ENCODE results near the gene SOX3.
A peak's percentile ranks its signal among the peaks of the same experiment; 100 is the strongest.

Gene SOX3

DNA sequence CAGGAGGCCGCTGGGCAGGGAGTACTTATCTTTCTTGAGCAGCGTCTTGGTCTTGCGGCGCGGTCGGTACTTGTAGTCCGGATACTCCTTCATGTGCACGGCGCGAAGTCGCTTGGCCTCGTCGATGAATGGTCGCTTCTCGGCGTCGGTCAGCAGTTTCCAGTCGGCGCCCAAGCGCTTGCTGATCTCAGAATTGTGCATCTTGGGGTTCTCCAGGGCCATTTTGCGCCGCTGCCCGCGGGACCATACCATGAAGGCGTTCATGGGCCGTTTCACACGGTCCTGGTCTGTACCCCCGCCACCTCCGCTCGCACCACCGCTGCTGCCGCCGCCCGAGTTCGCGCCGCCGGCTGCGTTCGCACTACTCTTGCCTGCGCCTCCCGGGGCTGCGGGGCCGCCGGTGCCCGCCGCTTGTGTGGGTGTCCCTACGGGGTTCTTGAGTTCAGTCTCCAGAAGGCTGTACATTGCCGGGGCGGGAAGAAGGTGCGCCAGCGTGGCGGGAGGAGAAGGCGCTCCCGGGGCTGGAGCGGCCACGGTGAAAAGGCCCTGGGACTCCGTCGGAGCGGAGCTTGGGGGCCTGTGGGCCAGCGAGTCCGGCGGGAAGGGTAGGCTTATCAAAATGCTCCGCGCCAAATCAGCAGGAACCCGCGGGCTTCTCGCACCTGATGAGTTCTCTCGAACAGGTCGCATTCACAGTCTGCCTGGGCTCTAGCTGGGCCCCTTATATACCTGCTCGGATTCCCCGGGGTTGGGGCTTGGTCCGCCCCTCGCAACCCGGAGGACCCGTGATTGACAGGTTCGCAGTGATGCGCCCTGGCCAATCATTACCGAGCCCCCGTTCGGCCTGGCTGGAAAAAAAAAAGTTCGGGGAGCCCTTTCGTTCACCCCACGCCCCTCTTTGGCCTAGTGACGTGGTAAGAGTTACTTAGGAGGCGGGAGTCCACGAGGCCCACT is at the start of gene SOX3:
Gene SOX3, minus strand, starts transcription at position 699 of the 954 bp plus-strand sequence. Its CDS starts 9 bp downstream, at position 690.
- peak; percentile 87 for DNase-seq (ENCODE audit: low read depth, low spot score)

DNA sequence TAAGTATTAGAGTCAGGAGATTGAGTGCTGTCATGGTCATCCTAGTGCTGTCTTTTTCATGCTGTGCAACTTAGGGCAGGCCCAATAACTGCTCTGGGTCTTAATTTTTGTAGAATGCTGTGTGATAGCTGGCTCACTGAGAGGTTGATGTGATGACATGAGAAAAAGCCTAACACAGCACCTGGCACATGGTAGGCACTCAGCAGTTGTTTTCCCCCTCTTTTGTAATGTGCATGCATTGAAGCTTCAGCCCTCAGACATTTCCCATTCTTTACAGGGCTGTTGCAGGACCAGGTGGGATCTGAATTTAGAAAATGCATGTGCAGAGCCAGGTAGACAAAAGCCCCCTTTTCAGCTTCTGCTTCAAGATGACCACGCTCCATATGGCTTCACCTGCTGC is 44.1 kb upstream of the SOX3 start:
- no peak for DNase-seq (ENCODE audit: low read depth, low spot score)

DNA sequence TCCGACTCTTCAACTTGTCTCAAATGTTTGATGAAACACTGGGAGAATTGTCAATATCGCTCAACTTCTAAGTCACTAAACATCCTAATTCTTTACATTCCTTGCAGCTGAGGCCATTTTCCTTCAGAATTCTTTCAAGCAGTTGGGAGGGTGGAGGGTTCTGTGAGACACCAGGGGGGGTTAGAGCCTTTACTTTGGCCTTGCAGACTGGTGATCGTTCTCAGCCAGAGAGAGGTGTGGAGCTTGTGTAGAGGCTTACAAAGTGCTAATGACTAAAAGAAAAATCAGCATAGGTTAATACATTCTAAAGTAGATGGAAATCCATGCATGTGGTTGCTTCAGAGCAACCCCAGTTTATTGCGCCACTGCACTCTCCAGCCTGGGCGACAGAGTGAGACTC is 21.3 kb upstream of the SOX3 start:
- peak; percentile 83 for DNase-seq (ENCODE audit: low read depth, low spot score)

DNA sequence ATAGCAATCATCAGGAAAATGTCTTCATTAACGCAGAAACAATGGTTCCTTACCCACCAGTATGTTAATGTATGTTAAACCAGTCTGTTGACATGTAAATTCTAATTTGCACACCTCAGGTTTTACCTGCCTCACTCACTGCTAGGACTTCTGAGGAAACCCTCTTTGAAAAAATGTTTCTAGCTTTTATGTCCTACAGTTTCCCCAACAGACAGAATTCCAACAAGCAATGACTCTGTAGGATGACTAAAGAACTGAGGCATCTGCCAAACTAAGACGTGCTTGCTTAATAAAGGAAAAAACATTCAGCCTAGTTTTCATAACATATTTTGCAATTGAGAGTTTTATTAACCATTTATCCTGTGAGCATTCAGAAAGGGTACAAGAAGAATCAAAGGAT is 20.6 kb upstream of the SOX3 start:
- DNase-seq (ENCODE audit: low read depth, low spot score) = peak; percentile 17

DNA sequence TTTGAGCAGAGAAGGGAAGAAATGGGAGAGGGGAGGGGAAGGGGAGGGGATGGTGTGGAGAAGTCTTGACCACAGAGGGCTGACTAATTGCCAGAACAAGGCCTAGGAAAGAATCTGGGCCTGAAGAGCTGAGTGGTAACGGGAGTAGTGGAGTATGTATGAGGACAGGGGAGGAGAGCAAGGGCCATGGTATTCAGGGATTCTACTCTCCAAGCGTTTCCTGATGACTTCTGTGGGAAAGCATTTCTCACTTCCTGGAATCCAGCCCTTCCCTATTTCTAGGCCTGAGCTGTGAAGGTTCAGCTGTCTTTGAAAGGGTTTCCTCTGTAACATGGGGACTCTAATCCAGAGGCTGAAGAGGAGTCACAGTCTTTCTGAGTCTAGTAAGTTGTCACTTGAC is 19.7 kb upstream of the SOX3 start:
- DNase-seq (ENCODE audit: low read depth, low spot score) = peak; percentile 73

DNA sequence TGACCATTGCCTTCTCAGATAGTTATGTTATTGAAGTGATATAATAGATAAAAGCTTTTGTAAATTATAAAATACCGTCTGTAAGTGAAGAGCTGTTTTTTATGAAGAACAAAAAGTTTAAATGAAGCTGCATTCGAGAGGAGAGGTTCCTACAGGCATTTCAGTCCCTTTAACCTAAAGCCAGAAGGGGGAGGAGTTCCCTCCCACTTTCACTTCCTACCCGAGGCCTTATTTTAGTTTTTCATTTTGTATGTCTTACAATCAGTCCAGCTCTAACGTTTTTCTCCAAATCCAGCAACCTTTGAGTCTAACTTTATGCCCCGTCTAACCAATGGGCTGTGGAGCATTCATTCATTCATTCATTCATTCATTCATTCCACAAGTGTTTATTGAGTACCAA is 16.5 kb upstream of the SOX3 start:
- DNase-seq (ENCODE audit: low read depth, low spot score) = no peak

DNA sequence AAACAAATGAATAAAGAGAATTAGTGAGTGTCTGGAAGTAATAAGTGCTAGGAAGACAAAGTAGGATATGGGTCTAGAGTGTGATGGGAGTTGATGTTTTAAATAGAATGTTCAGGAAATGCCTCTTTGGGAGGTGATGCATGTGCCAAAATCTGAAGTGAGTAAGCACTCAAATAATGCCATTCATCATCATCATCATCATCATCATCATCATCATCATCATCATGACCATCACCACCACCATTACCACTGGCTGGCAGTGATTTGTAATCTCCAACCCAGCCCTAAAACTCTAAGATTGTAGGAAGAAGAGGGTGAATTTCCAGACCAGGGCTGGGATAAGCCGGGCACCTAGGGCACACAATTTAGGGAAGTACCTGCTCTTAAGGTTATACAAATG is 9.7 kb upstream of the SOX3 start:
- no peak for DNase-seq (ENCODE audit: low read depth, low spot score)

DNA sequence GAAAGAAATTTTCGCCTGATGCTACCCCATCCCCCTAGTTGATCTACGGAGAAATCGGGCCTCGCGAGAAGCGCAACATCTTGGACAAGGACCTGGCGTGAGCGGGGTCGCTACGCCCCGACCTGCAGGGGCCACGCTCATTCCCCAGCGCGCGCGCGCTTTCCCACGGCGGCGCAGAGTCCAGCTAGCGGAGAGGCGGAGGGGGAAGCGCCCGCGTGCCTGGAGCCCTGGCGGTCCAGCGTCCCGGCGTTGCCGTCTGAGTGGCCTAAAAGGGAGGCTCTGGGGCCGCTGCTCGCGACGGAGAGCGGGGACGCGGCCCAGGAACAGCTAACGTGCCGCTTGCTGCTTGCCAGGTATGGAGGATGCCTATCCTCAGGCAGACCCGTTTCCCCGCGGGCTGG is 6.0 kb upstream of the SOX3 start:
- peak; percentile 47 for DNase-seq (ENCODE audit: low read depth, low spot score)

DNA sequence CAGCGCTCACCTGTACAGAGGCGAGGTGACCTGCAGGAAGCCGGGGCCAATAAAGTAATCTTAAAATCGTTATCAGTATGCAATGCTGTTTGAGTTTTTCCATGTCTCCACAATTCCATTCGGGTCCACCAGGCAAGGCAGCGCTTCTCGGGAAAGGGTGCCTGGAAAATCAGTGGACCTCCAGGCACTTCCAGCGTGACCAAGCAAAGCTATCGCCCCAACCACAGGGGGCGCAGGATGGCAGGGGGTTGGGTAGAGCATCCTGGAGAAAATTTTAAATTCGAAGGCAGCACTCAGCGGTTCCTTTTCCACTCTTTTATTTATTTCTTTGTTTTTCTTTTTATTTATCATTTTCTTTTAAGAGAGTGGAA is 5.4 kb upstream of the SOX3 start:
- DNase-seq (ENCODE audit: low read depth, low spot score) = peak; percentile 51

DNA sequence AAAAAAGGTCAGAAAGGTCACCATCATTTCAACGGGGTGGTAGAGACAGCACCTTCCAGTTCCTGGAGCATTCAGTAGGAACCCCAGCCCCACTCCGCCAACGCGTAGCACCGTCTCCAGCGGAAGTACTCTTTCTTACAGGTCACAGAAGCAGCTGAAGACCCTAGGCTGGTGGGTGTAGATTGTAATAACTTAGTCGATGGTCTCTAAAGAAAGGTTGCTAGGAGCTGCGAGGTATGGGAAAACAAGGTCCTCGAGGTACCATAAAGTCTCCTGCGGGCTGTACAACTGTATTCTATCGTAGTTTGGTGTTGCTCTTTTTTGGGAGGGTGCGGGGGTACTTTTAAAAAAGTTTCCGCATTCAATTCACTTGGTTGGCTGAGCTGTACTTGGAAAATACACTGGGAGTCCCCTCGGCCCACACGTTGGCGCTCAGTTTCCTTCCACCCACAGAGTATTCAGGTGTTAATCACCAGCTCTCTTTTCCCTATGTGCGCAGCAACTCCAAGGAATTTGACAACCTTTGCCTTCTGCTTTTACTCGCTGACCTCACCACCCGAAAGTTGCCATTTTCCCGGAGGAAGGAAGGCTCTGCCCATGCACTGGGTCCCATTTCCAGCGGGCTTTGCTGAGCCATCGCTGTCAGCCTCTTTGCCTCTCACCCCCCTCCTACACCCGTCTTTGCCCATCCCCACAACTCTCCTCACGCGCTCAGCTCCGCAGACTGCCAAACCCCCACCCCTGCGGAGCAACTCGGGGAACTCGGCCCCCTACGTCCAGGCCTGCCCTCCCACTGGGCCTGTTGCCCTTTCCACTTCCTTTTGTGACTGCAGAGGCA is 4.8 kb upstream of the SOX3 start:
- peak; percentile 40 for DNase-seq (ENCODE audit: low read depth, low spot score)

DNA sequence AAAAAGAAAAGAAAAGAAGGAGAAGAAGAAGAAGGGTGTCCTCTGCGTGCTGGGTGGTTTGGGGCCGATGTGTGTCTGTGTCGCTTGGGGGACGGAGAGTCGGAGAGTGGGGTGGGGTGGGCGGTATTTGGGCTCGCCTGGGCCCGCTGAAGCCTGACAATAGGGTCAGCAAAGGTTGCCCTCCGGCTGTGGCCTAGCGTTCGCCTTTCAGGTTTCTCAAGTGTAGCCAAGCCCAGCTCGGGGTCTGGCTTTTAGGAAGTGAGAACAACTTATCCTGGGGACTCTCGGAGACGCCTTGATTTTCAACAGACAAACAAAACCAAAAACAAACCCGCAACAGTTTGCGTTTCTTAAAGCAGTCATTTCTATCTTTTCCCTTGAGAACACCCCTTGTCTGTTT is 4.1 kb upstream of the SOX3 start:
- peak; percentile 74 for DNase-seq (ENCODE audit: low read depth, low spot score)

DNA sequence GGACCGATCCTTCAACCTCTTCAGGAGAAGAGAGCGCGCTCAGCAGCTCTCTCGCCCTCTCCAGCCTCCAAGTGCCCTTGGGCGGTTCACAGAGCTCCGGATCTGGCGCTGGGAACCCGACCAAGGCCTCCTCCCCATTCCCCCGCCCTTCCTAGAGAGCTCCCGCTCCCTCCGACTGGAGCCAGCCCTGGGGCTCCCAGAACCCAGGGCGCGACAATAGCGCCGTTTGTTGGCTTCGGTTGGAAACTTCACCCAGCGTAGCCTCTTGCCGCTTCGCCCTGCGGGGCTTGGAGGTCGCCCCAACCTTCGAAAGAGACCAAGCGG is 3.1 kb upstream of the SOX3 start:
- DNase-seq (ENCODE audit: low read depth, low spot score) = peak; percentile 97

DNA sequence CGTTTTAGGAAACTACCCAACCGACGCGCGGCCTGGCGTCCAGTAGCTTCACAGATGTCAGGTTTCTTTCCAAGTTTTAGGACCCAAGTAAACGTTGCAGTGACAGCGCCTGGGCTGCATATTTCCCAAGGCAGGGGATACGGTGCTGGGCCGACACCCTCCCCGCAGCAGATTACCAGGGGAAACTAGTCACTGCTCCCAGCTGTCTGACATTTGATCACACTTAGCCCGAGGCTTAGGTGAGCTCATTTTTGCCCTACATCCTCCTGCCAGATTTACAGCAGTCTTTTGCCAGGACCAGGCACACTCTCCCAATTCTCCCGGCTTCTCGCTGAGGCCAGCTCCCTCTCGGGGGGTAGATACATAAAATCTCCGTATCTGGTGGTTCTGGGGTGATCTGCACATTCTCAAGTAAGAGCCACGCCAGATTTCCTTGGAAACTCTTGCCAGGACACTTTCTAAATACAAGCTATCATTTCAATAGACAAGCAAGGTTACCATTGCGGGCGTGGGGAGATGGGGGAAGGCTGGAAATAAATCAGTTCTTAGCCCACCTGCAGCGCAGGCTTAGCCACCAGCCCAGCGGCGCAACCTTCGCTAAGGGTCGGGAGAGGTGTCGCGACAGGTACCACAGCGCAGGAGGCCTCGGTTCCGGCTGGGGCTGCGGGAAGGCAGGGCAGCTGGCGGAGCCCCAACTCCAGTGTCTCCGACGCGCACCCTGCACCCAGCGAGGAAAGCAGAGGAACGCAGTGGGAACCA is 2.5 kb upstream of the SOX3 start:
- DNase-seq (ENCODE audit: low read depth, low spot score) = peak; percentile 84

DNA sequence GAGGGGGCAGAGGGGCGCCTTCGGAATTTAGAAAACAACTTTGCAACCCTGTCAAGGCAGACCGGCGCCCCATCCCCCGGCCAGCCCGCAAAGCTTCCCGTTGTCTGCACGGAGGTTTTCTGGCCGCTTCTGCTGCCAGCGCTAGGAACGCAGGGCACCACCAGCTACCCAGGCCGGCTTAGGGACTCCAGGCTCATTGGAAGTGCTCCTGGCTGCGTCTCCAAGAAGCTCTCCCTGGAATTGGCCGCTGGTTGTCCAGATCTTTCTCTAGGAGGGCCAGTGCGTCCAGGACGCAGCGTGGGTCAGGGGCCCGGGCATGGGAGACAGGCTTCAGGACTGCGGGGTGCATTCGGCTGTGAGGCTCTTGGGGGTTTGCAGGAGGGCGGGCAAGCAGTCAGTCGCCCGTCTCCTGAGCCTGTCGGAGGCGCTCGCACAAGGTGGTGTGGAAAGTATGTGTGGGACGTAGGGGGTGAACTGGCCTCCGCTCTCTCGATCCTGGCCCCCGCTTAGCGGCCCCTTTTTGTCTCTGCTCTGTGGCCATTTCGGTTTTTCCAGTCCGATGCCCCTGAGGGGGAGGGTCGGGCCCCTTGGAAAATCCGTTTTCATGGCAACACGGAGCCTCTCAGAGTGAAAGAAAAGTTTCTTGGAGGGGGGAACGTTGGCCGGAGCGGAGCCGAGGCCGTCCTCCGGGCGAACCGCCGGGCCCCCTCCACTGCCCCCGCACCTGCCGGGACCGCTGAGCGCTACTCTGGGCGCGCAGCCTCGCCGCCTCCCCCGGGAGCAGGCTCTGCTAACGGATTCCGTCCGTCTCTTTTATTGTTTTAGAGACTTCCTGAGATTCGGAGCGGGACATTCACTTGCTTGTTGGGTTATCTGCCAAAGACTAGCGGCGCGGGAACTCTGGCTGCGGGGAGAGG is 810 bp upstream of the SOX3 start:
- DNase-seq (ENCODE audit: low read depth, low spot score) = peak; percentile 60

DNA sequence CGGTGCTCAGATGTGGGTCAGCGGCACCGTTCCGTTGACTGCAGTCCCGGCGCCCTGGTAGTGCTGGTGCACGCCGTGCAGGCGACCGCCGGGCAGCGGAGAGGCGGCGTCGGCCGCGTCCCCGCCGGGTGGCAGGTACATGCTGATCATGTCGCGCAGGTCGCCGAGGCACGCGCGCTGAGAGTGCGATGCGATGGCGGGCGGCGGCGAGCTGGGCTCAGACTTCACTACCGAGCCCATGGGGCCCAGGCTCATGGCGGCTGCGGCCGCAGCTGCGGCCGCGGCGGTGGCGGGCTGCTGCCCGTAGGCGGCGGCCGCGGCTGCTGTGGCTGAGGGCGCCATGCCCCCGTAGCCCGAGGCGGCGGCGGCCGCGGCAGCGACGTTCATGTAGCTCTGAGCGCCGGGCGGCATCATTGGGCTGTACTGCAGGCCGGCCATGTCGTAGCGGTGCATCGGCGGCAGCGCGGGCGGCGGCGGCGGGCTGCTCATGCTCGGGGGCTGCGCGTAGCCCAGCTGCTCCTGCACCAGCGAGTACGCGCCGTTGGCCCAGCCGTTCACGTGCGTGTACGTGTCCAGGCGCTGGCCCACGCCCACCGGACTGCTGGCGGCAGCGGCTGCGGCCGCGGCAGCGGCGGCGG is 1.0 kb downstream of the SOX3 start:
- peak; percentile 78 for DNase-seq (ENCODE audit: low read depth, low spot score)

DNA sequence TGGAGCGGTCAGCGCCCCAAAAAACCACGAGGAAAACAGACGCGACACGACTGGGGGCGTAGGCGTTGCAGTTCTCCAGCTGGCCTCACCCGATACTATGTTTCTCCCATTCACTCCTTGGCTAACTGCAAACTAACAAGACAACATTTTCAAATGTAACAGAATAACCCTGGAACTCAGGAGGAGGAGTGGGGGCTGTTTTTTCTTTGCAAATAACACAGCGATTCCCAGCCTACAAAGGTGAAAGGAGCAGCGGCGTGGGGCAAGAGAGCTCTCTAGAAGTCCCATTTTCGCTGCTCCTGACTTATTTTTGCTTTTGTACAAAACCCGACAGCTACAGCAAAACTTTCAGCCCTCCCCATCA is 1.6 kb downstream of the SOX3 start:
- DNase-seq (ENCODE audit: low read depth, low spot score) = peak; percentile 35

DNA sequence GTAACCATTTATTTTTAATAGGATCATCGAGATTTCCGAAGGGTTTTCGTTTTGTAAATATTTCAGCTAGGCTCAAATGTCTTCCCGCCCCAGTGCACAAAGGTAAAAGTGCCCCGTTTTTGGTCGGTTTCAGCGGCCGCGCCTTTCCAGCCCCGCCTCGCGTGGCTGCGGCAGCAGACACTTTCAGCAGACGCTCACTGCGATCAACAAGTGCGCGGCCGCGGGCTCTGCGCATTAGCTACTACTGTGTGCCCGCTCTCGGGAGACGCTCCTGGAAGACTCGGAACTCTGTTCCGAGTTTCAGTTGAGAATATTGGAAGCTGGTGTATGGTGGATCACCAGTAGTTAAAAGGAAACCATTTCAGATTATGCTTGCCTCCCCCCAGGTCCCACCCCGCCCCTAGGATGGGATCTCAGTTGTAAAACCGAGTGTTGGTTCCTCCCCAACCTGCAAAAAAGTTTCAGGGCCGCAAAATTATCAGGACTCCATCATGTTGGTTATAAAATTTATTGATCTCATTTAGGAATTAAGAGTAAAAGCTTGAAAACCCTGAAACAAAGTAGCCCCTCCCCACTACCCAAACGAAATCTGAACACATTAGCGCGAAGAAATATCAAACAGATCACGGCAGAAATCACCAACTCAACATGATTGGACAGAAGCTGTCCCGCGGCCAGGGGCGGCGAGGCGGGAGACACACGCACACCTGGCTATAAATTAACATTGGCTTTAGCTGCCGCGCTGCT is 2.2 kb downstream of the SOX3 start:
- DNase-seq (ENCODE audit: low read depth, low spot score) = peak; percentile 46

DNA sequence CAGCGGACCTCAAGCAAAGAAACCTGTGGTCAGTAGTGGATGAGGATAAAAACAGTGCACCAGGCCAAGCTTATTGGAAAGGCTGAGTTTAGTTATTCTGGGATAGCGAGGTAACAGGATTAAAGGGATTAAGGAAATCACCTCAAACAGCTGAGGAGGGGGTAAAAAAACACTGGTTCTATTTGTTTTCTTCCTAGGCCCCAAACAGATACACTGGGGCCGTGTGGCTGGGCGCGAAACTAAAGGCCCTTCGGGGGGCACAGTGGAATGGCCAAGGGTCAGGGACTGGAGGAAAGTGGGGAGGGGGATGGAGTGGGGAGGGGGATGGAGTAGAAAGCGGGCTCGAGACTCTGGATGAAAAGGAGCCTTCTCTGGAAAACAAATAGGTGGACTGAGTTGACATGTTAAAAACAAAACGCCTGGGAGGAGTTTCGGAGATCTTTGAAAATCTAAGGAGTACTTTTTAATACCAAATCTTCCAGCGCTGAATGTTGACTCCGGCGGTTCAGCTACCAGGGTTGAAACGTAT is 2.9 kb downstream of the SOX3 start:
- peak; percentile 37 for DNase-seq (ENCODE audit: low read depth, low spot score)

DNA sequence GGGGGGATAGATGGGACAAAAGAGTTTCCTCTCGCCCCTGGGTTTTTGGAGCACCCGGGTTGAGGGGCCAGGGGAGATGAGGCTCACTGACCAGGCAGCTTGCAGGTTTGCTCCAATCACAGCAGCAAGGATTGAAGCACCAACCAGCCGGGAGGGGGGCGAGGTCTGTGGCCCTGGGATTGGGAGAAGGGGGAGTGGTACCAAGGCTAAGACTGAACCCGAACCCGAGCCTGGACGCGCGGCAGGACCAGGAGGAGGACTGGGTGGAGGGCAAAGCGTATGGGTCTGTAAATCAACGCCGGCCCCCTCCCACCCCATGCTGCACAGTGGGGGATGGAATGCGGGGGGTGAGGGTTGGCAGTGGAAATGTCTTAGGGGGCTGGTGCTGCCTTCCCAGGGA is 3.5 kb downstream of the SOX3 start:
- peak; percentile 51 for DNase-seq (ENCODE audit: low read depth, low spot score)

DNA sequence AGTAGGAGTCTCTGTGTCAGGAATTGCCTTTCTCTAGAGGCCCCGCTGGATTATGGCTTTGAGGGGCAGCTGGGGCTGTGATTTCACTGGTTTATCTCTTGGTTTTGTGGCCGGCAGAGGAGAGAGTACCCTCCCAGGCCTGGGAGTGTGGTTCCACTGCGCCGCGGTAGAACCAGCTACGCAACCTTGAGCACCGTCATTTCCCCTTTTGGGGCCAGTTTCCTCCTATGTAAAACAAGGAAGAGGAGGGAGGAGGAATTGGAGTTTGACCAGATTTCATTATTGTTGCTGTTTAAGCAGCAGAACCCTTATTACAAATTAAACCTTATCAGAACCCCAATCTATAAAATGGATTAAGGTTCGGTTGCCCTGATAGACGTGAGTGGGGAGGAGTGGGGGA is 4.4 kb downstream of the SOX3 start:
- peak; percentile 59 for DNase-seq (ENCODE audit: low read depth, low spot score)
